ENCODE data around the gene HIVEP3. TPM values are rescaled to one million over a fixed set of nuclear protein-coding genes. Genes with fewer than 3 reads are reported as not detected.

HIVEP3 gene
- total RNA-seq, 1 experiment from 2014 or later: 1.4 TPM

DNA sequence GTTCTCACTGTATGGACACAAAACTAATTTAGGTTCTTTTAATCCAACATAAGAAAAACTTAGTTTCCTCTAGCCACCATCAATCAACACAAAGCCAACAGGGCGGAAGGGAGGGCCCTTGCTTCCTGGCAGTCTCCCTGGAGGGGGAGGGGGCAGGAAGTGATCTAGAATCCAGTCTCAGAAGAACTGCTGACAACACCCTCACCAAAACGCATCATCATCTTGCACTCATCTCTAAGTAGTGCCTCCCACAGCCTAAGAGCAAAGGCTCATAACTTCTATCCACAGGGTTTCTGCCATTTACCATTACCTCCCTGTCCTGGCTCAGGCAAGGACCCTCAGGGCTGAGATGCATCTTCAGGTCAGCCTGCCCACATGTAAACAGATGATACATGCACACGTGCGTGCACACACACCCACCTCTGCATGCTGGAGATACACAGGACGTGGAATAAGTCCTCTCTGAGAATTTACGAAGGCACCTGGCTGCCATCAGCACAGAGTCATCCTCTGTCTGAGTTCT, 20.5 kb downstream of the HIVEP3 start:
- H2AK5ac ChIP-seq (ENCODE audit: insufficient read length, low read length): no peak overlapping the region
- no peak overlapping the region for H2BK5ac ChIP-seq (ENCODE audit: insufficient read length, low read length)
- no peaks in the 10 kb centered on the region for H3K9me3 Mint-ChIP-seq
- no peak overlapping the region for H2BK120ac ChIP-seq (ENCODE audit: low read depth, low read length, poor library complexity, severe bottlenecking)
- H2BK12ac ChIP-seq (ENCODE audit: insufficient read length, low read depth, low read length): no peak overlapping the region
- no peak overlapping the region for H3K56ac ChIP-seq (ENCODE audit: insufficient read length, low read depth, low read length)
- no peaks in the 10 kb centered on the region for H3K9me3 ChIP-seq (ENCODE audit: control insufficient read depth, low read depth, low read length)
- DNase-seq: no peak
- no peaks in the 10 kb centered on the region for H3K79me2 ChIP-seq (ENCODE audit: insufficient read depth, low read length)
- H3K27me3 ChIP-seq (ENCODE audit: insufficient read depth, low read length): no peaks in the 10 kb centered on the region
- no peak overlapping the region for H2AFZ ChIP-seq (ENCODE audit: low read length)
- H3K4ac ChIP-seq (ENCODE audit: low read depth, low read length): no peak overlapping the region
- no peak overlapping the region for H3K27ac Mint-ChIP-seq
- H3K79me1 ChIP-seq (ENCODE audit: insufficient read depth, low read depth, low read length, poor library complexity, severe bottlenecking): no peaks in the 10 kb centered on the region
- peaks cover 10 to 21% of the 10 kb centered on the region in 2 experiments for H3K4me1 Mint-ChIP-seq
- no peak overlapping the region for H3K23ac ChIP-seq (ENCODE audit: insufficient read length, low read depth, low read length)
- no peak overlapping the region for H3T11ph ChIP-seq (ENCODE audit: low read length)
- no peak overlapping the region for H4K91ac ChIP-seq (ENCODE audit: insufficient read length, low read depth, low read length)
- no peak overlapping the region for H3K18ac ChIP-seq (ENCODE audit: insufficient read length, low read depth, low read length)
- no peak overlapping the region for H3K9ac ChIP-seq (ENCODE audit: extremely low read depth, insufficient read length, low read length)
- TF ChIP-seq CTCF (conservative IDR thresholded peaks at IDR 0.05): no peak
- no CpG with 5 or more reads among the region's 6 CpGs for WGBS (ENCODE audit: extremely low coverage, insufficient read length, low lambda C conversion rate)
- H4K8ac ChIP-seq (replicated peaks; ENCODE audit: insufficient read length, low read depth, low read length): no peak overlapping the region
- no peak overlapping the region for H3K14ac ChIP-seq (ENCODE audit: insufficient read depth, low read length)
- no peak overlapping the region for H4K5ac ChIP-seq (ENCODE audit: insufficient read length, low read depth, low read length)
- no peaks in the 10 kb centered on the region for H4K20me1 ChIP-seq (ENCODE audit: control insufficient read depth, insufficient read depth, insufficient read length)
- H3K23me2 ChIP-seq (ENCODE audit: insufficient read length, low read depth, low read length, poor library complexity, severe bottlenecking): no peaks in the 10 kb centered on the region
- H3K36me3 Mint-ChIP-seq (ENCODE audit: insufficient read depth in 1 of 3, low read depth in 3 of 3): no peaks in the 10 kb centered on the region
- no peak overlapping the region for H2BK20ac ChIP-seq (ENCODE audit: low read depth, low read length, poor library complexity, severe bottlenecking)
- H3K4me2 ChIP-seq (ENCODE audit: insufficient read depth, insufficient read length, low read length): no peak overlapping the region
- no peaks in the 10 kb centered on the region; the same call in 1 of the 2 replicates for H3K4me1 ChIP-seq (ENCODE audit: insufficient read depth, low read length)
- no peaks in the 10 kb centered on the region for H3K27me3 Mint-ChIP-seq (ENCODE audit: low read depth)
- no peak overlapping the region for H3K27ac ChIP-seq (ENCODE audit: insufficient read length, low read depth, low read length)
- no peak overlapping the region for H2BK15ac ChIP-seq (ENCODE audit: low read depth, low read length)
- H3K4me3 Mint-ChIP-seq: no peak overlapping the region; a peak in 1 of 5 replicates

Data from H9 (cell line).